T-helper 9 cell (primary cell): ENCODE results near the gene NUAK1.
"Not testable (repeated sequence)": the region's sequence is repeated elsewhere in the genome, so short reads cannot be mapped to it uniquely, and the experiment has no call there.

Experiments used
- DNase-seq: peaks from one replicate; pipeline ENCODE4 v3.0.0-alpha.2; 2020

The NUAK1 gene

DNA sequence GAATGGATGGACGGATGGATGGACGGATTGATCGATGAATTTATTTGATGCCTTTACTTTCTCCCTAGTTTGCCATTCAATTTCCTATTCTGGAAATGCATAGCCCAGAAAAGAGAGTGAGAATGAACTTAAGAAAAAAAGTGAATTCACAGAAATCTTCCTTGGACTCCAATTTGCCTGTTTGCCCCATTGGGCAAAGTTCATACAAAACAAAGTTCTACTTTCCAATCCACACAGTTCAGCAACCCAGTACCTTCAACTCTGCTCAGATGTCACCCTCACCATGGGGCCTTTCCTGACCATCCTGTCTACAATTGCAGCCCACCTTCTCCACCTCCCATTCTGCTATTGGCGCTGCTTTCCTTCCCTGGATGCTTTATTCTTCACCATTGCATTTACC is 8.2 kb upstream of the NUAK1 start:
- DNase-seq = no peak

DNA sequence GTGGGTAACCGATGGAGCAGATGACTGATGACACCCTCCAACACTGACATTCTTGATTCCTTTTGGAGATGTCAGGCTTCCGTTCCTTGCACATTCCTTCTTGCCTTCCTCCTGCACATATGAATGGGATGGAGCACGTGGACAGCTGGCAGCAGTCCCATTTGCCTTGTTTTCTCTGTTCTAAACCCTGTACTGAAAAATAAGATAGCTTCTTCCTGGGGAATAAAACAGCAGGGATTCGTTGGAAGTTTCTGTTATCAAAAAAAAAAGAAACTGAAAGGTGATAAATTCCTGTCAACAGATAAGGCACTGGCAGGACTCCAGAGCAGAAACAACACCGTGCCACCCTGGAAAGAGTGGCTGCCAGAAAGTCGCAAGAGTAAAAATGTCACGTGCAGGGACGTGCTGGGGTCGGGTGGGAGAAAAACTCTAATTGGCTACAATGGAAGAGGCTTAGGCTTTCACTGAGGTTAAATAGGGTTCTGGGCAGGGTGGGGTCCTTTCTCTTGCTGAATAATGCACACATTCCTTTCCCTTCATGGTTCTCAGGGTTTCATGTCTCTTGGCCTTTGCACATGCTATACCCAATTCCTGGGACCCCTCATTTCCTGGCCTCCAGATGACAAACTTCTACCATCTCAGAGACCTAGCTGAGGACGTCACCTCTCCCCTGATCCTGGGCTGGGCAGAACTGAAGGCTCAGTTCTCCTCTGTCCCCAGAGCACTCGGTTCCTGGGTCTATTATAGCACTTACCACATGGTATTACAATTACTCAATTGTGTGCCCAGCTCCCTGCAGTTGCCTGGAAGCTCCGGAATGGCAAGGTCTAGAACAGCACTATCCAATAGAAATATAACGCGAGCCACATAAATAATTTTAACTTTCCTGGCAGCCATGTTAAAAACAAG is 7.0 kb upstream of the NUAK1 start:
- no peak for DNase-seq

DNA sequence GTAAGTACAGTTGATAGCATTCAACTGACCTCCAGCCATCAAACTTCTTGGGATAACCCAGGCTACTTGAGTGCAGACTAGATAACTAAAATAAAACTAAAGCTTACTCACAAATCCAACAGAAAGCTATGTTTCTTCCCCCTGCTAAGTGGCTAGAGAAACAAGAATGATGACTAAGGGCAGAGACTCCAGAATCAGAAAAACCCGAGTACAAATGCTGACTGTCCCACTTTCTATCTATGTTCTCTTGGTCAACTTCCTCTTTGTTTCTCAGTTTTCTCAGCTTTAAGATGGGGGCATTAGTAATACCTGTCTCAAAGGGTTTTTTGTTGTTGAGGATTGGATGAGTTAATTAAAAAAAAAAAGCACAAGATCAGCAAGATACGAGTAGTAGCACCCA is 6.1 kb upstream of the NUAK1 start:
- DNase-seq = no peak

DNA sequence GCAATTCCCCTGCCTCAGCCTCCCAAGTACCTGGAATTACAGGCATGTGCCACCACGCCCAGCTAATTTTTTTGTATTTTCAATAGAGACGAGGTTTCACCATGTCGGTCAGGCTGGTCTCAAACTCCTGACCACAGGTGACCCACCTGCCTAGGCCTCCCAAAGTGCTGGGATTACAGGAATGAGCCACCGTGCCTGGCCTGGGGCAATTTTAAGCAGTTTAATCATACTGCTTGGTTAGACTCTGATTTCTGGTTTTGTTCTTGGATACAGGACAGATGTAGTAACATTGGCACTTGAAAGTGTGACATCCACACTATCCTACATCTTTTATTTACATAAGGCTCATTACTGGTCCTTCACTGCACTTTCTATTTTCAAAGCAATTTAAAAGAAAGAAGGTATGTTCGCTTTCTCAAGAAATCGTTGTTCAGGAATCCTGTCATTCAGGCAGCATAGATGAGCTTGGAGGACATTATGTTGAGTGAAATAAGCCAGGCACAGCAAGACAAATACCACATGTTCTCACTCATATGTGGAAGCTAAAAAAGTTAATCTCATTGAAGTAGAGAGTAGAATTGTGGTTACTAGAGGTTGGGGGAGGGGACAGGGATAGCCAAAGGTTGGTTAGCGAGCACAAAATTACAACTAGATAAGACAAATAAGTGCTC is 4.0 kb upstream of the NUAK1 start:
- no peak for DNase-seq

DNA sequence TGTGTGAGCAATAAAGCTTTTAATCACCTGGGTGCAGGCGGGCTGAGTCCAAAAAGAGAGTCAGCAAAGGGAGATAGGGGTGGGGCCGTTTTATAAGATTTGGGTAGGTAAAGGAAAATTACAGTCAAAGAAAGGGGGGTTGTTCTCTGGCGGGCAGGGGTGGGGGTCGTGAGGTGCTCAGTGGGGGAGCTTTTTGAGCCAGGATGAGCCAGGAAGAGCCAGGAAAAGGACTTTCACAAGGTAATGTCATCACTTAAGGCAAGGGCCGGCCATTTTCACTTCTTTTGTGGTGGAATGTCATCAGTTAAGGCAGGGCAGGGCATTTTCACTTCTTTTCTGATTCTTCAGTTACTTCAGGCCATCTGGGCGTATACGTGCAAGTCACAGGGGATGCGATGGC is 3.2 kb upstream of the NUAK1 start:
- not testable (repeated sequence) for DNase-seq

DNA sequence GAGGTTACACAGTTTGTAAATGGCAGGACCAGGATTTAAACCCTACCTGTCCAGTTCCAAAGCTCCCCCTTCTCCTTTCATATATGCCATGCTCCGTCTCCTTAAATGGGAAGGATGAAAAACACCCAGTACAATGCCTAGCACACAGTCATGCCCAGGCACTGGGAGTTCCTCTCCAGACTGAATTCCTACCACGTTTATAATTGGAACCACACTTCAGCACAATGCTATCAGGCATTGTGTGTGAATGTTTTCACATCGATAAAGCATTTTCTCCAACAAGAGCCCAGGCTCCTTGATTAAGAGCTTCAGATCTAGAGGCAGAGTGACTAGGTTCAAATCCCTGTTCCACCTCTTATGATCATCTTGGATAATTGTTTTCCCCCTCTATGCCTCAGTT is 2.7 kb upstream of the NUAK1 start:
- no peak for DNase-seq

DNA sequence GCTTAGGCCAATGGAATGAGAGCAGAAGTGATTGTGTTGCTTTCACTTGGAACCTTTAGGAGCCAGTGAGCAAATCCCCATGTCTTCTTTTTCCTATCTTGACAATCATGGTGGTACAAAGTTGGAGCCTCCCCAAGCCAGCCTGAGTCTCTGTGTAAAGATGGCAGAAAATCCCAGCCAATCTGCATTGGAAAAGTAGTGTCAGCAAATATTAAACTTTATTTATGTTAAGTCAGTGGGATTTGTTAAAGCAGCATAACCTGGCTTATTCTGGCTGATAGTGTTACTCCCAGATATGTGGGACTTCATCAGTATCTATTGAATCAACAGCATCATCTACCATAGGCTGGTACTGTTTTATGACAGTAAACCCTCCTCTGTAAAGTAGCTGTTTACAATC is 2.2 kb upstream of the NUAK1 start:
- no peak for DNase-seq

DNA sequence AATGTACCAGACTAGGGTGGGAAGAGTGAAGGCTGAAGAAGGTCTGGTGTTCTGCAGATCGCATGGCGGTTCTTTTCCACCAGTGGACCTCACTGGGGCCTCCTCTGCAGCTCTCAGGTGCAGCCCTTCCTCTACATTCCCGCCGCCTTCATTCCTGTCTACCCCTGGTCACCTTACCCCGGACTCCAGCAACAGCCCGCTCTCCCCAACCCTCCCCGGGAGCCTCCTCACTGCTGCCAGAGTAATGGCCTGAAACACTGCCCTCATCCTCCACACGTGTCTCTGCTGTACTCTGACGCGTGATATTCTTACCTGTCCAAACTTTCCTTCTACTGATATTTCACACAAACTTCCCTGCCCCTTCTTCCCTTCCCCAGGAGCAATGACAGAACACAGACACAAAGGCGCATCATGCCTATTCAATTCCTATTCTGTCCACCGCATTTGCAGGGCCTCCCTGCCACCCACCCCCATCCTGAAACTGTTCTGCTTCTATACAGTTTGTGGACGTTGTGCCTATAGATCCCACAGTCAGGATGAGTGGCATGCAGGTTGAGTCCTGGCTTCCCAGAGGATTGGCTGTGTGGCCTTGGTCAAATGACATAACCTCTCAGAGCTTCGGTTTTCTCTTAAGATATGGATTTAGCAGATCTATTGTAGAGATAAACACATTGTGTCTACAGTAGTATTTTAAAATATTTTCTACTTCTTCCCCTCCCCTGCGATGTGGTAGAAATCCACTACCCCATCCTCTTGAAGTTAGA is 1.7 kb upstream of the NUAK1 start:
- DNase-seq = no peak

DNA sequence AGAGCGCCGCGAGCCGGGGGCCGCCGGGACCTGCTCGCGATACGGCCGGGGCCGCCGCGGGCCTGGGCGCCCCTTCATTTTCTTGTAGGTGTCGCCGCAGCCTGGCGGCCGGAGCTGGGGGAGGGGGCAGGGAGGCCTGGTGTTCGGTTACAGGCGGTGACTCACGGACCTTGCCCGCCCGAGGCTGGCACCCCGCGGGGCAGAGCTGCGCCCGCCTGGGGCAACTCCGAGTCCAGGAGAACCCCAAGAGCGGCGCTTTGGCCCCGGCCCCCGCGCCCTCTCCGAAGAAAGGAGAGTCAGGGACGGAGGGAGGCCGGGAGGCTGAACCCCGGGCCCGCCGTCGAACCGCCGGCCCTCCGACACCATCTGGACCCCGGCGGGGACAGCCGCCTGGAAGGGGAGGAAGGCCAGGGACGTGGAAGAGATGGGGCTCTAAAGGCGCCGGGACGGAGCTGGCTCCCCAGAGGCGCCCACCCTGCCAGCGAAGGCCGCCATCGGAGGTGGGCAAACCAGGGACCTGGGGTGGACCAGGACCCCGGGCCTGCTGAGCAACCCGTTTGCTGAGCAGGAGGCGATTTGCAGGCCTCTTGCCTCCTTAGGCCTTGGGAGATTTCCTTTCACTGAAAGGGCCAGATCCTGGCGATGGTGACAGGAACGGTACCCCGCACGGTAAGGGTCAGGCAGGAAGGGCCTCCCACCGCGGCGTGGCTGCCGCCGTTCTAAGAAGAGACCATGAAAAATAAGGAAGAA is 843 bp upstream of the NUAK1 start:
- no peak for DNase-seq

DNA sequence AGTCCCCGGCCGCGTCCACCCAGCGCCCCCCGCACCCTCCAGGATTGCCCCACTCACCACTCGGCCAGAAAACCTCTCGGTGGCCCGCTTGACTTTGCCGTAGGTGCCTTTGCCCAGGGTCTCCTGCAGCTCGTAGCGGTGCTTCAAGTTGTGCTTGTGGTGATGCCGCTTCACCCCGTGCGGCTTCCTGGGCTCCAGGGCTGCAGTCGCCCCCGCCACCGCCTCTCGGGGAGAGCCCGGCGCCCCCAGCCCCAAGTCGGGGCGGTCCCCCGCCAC is 459 bp downstream of the NUAK1 start:
- no peak for DNase-seq

DNA sequence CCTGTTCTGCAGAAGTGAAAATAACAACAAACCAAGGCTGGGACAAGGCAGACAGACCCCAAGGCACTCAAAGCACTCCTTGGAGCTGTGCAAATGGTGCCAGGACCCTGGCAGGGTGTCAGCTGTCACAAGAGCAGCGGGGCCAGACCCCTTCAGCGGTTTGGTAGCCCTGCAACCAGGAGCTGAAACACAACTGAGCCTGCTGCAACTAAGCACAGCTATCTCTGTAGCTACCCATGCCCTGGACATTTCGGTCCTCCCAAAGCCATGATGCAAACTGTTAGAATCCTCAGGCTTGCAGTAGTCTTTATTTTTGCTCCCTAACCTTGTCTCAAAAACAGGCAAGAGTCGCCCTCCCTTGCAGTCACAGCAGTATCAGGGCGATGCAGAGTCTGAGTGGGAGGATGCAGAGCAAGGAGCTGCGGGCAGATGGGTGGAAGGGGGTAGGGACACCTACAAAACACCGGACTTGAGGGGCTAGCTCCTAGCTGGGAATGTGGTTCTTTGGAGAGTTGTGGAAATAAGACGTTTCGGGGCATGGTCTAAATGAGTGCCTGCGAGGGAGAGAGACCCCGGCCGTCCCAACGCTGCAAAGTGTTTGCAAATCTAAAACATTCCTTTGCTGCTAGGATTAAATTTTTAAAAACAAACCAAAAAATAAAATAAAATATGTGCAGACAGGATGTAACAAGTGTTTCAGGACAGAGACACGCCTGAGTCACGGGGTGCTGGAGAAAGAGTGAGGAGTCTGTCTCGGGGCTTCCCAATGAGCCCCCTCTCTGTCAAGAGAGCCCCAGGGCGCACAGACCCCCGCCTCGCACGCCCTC is 1.0 kb downstream of the NUAK1 start:
- DNase-seq = no peak

DNA sequence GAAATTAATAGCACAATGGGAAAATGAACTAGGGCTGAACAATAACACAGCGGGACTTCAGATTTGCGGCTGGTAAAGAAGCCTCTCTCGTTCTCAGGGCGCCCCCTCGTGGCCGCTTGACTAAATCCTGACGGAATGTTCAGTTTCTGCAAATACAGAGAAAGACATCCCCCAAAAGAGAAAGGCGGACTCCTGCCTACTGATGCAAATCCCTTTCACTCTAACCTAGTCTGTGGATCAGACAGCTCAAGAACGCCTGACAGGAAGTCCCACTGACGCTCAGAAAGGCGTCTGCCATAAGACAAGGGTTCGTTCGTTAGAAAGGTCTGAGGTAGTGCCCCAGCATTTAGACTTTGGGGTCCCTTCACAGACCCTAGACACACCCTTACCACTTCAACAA is 2.5 kb downstream of the NUAK1 start:
- DNase-seq = peak; percentile 68

DNA sequence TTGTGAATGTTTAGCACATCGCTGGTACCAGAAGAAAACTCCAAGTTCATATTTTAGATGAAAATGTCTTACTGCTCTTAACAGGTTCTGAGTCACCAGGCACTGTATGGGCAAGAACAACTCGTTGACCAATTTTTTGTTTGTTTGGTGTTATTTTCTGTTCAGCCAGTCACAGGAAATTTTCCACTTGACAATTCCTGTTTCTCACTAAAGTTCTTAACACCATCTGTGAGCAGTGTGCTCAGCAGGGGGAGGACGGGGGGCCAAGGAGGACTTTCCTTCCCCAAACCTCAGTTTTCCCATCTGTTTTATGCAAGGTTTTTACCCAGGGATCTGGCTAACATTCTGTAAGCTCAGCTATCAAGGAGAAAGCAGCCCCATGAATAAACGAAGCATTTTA is 3.0 kb downstream of the NUAK1 start:
- DNase-seq = no peak

DNA sequence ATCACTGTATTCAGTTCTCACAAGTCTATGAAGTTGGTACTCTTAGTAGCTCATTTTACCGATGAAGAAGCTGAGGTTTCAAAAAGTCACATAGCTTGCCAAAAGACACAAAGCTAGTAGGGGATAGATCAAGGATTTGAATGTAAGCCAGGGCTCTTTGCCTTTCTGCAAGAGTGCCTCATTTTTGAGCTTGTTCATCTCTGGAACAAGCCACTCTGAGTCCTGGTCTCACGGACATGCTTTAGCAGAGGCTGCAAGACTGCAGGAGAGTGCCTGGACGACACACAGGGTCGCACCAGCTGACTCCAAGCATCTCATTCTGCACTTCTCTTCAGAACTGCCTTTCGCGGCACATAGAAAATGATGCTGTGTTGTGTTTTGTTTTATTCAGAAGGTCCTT is 3.7 kb downstream of the NUAK1 start:
- DNase-seq = no peak

DNA sequence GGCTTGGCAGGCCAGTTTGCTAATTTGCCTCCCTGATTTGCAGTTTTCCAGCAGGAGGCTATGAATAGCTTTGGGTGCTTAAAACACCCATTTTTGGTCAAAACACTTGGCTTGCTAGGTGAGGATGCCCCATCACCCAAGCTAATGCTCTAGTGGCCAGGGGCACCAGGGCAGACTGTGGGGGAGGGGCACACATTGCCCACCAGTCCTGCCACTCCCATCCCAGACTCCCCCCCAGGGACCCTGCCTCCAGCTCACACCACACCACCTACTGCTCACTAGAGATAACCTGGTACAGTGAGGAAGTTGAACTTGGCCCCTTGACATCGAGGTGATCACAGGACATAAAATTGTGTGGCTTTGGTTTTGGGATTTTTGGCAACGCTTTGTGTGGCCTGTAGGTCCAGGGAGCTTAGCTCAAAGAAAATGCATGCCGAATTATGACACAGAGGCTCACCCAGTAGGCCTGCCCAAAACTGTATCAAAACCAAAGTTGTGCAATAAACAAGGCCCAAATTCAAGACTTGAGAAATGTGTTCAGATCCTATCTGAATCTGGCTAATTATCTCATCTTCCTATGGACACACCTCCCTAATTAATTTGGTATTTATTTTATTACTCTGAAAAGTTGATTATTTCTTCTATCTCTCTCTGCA is 4.3 kb downstream of the NUAK1 start:
- no peak for DNase-seq

DNA sequence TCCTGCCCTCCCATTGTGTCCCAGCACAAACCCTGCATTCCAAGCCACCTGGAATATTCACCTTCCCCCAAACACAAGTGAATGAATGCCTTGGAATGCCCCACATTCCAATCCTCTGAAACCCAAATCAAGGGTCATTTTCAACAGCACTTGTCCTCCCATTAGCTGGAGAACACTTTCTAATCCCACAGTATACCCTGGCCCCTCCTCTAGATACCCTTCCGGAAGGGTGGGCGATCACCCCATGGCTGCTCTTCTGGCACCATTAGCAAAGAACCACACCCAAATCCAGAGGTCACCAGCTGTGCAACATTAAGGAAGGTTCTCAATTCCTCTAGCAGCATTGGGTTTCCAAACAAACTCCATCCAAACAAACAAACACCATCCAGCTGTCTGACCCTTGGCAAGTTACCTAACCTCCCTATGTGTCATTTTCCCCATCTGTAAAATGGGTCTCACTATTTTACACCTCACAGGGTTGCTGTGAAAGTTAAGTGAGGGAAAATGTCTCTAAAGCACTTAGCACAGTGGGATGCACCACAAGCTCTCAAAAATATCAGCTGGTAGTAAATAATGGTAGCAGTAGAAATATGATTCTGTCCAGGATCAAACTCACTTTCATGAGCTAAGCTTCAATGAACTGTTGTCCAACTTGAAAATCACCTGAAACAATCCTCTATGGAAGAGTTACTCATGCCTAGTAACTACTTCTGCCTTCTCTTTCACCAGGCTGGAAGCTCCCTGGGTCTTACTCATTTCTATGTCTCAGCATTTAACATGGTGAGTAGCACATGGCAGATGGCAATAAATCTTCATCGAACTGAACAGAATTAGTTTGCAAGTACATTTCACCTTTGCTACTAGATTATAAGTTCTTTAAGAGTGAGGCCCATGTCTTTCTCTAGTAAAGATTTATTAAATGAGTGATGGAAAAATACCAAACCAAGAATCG is 5.3 kb downstream of the NUAK1 start:
- no peak for DNase-seq

DNA sequence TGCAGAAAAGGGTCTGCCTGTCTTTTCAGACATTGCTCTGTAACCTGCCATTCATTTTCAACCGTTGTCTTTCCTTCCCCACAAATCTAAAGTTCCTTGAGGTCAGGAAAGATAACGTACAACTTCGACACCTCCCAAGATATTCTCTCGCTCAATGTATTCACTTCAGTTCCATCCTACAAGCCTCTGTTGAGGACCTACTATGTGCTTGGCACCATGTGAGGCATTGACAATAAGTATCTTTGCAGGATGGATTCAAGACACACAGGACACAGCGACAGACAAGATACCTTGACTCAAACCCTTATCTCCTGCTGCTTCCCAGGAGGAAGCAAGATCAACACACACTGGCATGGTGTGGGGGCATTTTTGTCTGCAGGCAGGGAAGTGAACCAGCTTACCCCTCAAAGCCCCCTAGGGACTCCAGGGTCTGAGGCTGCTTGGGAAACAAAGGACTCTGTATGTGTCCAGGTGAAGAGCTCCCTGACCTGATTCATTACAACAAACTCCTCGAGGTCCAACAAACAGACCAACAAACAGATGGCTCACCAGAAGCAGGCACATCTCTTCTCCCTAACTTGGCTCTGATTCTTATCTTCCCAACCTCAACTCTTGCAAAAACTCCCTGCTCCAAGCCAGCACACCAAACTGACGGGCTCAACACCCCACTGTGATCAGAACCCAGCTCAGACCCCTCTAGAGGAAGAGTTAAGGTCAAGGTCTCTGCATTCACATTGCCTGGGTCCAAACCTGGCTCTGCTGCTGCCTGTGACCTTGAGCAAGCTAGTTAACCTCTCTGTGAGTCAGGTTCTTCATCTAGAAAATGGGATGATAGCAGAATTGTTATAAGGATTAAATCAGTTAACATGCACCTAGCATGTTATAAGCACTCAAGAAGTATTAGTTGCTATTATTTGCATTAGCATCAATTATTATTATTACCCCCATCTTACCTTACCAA is 6.3 kb downstream of the NUAK1 start:
- DNase-seq = no peak

DNA sequence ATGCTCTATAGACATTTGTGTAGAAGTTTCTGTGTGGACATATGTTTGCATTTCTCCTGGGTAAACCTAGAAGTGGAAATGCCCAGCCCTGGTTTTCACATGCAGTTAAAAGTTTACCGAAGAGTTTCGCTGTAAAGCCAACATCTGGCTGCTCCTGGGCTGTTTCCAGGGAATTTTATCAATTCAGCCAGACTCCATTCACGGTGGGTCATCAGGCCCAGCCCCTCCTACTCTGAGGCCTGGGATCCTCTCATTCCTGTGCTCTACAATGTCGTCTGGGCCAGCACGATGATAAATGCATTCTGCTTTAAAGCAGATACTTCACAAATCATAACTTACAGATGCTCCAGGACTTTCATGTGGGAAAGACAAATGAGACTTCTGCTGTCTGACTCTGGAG is 7.1 kb downstream of the NUAK1 start:
- no peak for DNase-seq

DNA sequence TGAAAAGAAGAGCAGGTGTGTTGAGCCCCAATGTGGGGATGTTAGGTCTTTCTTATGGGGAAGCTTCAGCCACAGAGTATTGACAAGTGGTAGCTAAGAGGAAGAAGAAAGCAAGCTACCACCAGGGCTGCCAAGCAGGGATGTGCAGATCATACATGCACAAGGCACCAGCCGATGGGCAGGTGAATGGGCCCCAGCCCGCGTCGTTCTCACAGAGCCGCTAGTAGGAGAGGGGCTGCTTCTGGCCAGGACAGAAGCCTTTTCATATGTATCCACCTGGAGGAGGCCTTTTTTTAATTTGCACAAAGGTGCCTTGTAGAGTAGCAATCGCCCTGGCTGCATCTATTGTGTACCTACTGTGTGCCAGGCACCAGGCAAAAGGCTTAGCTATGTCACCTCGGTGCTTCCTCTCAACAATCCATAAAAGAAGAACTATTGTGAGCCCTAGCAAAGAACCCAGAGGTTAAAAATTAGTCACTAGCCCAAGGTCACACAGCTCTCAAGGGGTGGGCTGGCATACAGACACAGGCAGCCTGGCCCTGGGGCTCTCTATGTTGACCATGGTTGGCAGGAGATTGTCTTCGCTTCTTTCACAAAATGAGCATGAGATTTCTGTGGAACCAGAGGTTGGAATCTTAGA is 8.2 kb downstream of the NUAK1 start:
- no peak for DNase-seq
